ENCODE data around the gene ABCA13.

Gene ABCA13

DNA sequence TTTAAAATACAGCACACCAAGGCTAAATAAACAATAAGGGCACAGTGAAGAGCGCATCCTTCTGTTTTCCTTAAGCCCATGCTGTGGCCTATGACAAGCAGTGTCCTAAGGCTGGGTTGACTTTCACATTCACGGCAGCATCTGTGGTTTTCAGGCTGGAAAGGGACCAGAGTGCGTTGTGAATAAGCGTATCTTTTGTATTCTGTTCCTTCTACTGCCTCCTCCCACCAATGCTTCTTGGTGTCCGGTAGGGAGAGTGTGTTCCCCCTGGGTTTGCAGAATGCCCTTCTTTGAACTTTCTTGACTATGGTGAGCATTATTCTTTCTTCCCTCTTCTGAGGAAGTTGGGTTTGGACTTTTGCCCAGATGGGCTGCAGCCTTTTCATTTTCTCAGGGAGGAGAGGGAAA lies 73.6 kb downstream of the ABCA13 start:
- DNase-seq: no peak

DNA sequence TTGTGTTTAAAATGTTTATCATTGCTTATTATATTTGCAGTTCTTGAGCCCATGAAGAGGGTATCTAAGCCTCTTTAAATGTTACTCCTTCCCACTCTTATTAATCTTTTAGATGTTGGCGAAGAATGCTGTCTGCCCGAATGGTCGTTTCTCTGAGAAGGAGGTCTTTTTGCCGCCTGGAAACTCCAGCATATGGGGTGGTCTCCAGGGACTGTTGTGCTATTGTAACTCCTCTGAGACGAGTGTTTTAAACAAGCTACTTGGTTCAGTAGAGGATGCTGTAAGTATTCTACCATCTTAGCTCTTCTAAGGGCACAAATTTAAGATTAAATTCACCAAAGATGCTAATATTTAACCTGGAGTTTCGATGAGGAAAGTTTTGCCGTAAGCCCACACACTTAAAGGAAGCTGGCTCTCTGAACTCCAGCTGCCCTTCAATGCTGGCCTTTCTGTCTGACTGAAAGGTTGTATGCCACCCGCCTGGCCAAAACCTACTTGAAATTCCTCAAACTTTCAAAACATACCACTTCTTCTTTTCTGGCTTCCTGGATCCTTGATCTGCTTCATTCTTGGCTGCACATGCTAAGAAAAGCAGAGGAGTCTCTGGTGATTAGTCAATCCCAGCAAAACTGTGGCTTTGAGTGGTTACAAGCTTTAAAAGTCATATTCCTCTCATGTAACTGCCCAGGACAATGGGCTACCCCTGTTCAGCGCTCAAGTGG lies 74.7 kb downstream of the ABCA13 start:
- DNase-seq: no peak

DNA sequence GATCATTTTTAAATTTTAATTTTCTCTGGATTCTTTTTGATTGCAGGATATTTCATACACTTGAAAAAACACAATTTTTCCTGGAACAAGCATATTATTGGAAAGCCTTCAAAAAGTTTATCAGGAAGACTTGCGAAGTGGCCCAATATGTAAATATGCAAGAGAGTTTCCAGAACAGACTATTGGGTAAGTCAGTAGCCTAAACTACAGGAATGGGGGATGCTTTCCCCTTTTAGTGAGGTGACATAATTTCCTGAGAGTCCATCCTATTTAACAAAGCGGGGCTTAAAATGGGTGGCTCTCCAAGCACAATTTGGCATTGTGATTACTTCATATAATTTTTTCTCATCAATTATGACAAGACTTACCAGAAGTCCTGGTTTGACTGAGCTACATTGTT lies 77.9 kb downstream of the ABCA13 start:
- DNase-seq: no peak

DNA sequence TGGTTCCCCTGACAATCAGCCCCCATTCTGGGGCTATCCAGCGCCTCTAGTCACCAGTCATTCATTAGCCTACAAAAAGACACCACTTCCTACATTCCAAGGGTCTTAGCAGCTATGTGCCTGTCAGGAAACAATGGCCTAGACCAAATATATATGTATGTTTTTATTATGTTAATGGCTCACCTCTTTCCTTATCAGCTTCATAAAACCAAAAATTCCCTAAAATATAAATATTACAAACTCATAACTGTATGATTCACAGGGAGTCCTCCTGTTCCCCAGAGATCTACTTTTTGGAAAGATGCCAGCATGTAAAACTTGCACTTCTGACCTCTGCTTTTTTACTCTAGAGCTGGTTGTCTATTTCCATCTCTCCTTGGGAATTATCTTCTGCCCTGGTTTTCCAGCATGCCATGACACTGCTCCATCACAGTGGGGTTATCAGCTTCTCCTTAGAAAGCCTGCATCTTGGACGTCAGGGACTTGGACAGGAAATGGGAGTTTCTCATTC lies 79.2 kb downstream of the ABCA13 start:
- DNase-seq: no peak

DNA sequence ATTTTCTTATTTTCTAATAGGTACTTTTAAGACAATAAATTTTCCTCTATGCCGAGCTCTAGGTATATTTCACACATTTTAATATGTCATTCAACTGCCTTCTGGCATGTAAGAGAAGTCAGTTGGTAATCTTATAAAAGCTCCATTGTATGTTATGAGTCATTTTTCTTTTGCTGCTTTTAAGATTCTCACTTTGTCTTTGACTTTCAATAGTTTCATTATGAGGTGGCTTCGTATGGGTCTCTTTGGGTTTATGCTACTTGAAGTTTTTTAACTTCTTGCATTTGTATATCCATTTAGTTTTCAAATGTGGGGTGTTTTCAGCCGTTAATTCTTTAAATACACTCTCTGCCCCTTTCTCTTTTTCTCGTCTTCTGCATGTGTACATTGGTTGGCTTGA lies 80.5 kb downstream of the ABCA13 start:
- no peak for DNase-seq

DNA sequence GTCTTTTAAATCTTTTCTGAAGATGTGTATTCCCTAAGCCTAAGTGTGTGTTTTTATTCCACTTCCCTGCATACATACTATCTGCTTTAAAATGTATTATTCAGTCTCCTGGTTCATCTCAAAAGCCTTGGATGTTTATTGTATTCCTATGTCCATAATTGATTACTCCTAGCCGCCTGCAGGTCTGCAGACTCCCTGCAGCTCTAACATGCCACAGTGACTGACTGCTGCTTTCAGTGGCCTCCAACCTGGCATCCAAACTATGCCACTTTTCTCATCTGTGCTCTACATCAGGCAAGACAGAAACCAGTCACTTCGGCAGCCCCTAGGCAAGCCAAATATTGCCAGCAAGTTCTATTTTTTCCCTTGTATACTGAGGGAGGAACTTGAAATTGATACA lies 81.7 kb downstream of the ABCA13 start:
- DNase-seq: no peak

DNA sequence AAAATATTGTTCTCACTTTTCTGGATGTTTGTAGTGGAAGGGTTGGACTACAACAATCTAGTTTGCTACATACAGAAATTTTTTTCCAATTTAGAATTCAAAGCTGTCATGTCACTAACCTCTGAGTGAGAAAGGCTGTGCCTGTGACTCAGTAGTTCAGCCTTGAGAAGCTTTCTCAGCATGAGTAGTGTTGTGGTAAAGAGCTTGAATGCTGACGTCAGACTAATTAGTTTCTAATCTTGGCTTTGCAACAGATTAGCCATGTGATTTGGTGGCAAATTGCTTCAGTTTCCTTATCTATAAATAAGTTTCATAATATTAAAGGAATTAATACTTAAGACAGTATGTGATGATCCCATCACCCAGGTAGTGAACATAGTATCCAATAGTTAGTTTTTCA lies 83.8 kb downstream of the ABCA13 start:
- no peak for DNase-seq

DNA sequence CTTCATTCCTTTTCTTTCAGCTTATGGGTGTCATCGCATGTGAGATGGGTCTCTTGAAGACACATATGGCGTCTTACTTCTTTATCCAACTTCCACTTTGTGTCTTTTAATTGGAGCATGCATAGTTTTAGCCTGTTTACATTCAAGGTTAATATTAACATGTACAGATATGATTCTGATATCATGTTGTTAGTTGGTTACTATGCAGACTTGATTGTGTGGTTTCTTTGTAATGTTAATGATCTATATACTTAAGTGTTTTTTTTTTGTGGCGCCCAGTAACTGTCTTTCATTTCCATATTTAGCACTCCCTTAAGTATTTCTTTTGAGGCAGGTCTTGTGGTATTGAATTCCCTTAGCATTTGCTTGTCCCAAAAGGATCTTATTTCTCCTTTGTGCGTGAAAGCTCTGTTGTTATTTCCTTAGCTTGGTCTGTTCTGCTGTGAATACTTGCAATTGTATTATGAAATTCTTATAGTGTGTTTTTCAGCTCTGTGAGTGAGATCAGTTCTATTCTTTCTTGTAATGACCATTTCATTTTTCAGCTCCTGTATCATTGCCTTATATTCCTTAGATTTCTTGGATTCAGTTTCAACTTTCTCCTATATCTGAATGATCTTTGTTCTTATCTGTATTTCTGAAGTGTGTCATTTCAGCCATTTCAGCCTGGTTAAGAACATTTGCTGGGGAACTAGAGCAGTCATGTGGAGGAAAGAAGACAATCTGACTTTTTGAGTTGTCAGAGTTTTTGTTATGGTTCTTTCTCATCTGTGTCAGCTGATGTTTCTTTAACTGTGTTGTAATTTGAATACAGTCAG lies 88.4 kb downstream of the ABCA13 start:
- no peak for DNase-seq

DNA sequence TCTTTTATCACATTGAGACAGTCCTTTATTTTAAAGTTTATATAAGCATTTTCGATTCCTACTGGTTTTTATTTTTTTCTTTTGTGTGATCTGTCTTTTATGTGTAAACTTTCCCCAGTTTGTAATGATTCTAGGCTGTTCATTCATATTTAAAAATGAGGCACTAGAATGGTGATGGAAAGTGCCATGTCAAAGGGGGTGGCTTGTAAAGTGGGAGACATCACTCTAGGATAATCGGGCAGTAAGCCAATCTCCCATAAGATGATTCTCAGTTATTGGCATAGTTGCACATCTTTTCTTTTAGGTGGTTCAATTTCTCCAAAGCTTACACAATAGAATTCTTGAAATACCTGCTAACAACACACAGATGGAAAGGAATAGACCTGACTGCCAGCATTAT lies 90.4 kb downstream of the ABCA13 start:
- DNase-seq: no peak

DNA sequence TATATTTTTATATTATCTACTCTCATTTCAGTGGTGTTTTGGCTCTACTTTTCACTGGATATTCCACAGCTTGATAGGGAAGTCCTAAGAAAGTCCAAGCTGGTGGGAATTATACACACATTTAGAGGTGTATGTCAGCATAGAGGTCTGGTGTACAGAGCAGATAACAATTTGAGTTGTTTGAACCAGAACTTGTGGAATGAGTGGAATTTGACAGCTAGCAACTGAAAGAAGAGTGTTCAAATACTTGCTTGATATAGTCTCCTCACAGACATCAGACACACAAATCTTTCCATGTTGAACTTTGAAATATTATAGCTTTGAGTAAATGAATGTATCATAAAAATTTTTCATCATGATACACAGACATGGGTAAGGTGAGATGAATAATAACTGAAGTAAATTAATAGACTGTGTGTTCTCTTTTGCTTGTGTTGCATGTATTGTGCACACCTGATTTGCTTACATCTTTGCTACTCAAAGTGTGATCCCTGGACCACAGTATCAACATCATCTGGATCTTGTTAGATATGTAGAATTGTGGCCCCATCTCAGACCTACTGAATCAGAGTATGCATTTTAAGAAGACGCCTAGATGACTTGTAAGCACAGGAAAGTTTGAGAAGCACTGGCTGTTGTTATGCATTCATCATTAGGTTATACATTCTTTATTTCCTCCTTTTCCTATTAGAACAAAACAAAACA lies 91.5 kb downstream of the ABCA13 start:
- no peak for DNase-seq

DNA sequence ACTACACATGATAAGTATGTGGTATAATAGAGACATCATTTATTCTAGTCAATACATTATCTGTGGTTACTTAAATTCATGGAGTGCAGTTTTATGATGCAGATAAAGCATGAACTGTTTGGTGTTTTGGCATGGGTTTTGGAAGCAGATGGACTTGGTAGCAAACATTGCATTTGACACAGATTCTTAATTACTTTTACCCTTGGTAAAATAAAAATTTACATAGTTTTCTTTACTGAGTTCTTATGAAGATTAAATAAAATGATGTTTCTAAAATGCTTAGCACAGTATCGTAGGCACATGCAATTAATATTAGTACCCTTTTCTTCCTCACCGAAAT lies 92.0 kb downstream of the ABCA13 start:
- DNase-seq: no peak

DNA sequence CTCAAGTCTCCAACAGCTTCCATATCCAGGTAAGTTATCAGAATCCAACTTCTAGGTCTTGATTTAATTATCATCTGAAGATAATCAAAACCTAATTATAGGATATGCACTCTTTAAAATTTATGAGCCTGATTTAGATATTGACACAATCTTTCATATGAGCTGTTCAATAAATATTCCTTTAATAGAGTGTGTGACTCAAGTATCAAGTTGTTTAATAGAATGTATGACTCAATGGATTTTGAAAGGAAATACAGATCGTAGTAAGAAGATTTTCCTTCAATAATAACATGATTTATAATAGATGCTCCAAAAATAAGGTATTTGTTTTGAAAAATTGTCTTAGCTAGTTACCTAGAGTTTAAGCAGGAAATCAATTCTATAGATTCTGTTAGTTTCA lies 97.8 kb downstream of the ABCA13 start:
- no peak for DNase-seq

DNA sequence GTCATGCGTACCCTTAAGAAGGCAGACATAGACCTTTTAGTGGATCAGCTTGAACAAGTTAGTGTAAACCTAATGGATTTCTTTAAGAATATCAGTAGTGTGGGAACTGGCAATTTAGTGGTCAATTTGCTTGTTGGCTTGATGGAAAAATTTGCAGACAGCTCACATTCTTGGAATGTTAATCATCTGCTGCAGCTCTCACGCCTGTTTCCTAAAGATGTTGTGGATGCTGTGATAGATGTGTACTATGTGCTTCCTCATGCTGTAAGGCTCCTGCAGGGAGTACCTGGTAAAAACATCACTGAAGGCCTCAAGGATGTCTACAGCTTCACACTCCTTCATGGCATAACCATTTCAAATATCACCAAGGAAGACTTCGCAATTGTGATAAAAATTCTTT lies 103.4 kb downstream of the ABCA13 start:
- no peak for DNase-seq

DNA sequence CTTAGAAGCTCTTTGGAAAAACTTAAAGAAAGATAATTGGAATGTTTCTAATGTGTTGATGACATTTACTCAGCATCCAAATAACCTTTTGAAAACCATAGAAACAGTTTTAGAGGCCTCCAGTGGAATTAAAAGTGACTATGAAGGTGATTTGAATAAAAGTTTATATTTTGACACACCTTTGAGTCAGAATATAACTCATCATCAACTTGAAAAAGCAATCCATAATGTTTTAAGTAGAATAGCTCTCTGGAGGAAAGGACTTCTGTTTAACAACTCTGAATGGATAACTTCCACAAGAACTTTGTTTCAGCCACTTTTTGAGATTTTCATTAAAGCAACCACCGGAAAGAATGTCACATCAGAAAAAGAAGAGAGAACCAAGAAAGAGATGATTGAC lies 108.2 kb downstream of the ABCA13 start:
- no peak for DNase-seq

DNA sequence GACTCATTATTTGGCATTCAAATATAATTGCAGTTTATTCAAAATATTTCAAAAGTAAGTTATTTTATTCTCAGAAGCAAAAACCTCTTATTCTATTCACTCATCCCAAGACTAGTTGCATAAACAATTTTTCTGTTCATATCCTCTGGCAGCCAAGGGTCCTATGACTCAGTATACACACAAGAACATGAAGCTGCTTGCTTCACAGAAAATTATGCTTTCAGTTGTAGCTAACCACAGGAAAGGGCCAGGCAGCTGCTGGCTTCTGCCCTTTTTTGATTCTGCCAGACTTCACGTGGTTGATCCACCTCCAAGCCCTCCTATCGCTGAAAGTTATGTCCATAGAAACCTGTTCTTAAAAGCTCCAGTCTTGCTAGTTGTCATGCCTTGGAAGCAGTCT lies 108.8 kb downstream of the ABCA13 start:
- no peak for DNase-seq

DNA sequence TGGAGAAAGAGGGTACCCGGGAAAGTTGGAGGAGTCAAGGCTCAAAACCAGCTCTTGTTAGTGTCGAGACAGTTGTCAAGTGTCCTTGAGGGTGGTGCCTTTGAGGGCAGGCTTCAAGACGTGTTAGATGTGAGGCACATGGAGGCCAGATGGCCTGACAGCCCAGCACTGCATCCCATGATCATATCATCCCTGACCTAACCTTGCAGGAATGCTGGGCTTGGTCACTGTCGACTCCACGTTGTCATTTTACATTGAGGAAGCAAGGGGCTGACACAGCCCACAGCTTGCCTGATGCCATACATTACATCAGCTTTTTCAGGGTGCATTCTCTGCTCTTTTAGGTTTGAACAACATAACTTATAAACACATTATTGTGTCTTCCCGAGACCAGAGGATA lies 114.1 kb downstream of the ABCA13 start:
- no peak for DNase-seq

DNA sequence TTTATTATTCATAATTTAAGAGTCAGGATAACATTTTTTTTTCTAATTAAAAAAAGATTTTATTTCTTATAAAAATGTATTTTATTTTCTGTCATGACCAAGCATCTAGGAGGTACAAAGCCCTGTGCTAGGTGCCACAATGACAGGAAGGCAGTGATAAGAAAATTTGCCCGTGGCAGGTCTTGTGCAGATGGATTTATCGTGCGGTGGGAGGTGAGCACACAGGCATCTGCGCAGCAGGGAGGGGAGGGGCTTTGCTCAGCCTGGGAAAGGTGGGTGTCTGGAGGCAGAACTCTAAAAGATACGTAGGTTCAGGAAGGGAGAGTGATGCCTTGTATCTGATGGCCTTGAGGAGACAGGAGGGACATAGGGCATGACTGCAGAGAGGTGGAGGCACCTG lies 115.6 kb downstream of the ABCA13 start:
- DNase-seq: no peak

DNA sequence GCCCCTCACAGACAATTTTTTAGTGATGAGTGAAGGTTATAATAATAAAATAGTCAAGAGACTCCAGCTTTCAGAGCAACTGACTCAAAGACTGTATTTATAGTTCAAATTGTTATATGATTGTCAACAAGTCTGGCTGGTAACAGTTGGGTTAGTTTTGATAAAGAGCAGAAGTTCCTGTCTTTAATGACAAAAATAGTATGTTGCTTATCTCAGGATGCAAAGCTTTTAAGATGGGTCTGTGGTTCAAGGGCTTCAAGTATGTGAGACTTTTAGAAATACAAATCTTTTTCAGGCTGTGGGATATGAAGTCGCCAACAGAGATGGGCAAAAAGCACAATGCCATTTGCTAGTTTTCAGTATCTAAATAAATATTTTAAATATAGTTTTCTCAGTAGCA lies 118.4 kb downstream of the ABCA13 start:
- DNase-seq: no peak

DNA sequence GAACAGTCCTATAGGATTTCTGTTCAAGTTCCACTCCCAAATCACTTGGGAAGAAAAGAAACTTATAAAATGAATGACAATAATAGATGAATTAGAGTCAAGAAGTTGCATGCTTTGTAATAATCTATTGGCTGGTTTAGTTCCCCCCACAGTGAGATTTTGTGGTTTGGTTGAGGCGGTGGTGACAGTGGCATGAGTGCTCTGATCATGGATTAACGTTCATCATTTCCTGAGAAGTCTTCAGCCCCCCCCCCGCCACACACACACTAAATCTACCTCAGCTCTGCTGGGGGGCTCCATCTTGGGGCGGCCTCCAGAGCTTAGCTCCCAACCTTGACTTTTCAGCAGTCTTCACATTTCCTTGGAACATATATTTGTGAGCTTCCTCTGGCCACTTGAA lies 121.7 kb downstream of the ABCA13 start:
- no peak for DNase-seq

DNA sequence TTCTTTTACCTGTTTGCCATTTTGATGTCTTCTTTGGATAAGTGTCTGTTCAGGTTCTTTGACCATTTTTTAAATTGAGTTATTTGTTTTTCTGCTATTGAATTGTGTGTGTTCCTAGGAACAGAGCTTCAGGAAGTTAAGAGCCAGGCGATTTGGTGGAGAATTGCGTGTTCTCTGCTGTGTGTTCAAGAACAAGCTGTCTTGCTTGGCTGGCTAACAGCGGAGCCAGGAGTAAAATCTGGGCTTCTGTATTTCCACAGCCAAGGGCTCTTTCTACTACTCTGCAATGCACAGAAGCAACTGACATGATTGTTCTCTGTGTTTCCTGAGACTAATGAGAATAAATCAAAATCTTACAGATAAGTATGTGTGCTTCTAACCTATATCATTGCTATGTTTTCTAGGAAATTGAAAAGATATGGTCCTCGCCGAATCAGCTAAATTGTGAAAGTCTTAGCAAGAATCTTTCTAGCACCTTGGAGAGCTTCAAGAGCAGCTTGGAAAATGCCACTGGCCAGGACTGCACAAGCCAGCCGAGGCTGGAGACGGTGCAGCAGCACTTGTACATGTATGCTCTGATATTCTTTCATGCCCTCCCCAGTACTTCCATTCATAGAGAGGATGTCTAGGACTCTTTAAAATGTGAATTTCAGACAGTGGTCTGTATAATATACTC lies 124.2 kb downstream of the ABCA13 start:
- no peak for DNase-seq

DNA sequence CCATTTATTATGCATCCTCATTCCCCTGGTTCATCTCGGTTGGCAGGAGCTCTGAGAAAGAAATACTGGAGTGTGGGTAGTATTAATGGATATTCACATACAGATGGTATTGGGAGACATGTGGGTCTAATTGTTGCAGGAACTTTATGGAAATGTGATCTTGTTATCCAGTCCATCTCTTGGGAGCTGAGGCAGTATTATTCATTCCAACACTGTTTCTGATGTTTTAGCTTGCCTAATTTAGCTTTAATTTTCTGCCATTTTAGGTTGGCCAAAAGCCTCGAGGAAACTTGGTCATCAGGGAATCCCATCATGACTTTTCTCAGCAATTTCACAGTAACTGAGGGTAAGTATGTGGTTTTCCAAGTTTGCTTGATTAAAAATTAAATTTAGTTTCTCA lies 125.7 kb downstream of the ABCA13 start:
- DNase-seq: no peak

DNA sequence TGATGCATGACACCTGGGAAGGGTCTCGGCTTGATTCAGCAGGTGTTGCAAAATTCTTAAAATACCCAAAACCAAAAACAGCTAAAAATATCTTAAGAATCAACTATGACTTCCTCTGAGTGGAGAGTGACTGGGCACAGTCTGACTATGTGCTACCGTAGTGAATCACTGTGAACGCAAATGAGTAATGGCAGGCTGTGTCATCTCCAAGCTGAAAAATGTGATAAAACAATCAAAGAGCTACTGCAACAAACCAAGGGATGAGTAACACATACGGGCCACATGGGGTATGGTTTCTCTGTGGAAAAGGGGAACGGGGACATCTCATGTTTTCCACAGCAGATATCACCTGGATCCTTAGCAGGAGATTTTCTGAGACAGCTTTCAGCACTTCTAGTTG lies 127.5 kb downstream of the ABCA13 start:
- no peak for DNase-seq

DNA sequence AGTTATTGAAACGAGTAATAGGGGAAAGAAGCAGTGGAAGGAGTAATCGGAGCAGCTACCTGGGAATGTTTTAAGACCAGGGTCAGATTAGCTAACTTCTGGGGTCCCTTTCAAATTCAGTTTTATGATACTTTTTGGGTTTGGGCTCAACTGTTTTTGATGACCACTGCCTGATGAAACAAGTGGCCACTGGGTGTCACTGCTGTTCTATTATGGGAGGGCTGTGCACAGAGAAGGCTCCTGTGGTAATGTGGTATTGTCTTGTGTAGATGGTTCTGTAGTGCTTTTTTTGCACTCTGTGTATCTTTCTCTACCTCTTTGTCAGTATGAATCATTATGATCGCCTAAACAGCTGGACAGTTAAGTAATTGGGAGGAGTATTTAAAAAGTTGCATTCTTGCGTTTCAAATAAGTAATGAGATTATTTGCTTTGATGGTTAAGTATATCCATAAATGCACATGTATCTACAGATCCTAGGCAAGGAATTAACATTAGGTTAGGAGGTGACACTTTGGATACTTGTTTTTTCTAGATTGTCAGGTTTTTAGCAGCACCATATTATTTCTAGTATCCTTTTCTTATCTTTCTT lies 128.4 kb downstream of the ABCA13 start:
- DNase-seq: peak; percentile 64

All from NCI-H69 (cell line).